Measurements from ENCODE around the gene PREX1. TPM values are rescaled to one million over a fixed set of nuclear protein-coding genes. Genes with fewer than 3 reads are reported as not detected.
"Not testable (repeated sequence)": the region's sequence is repeated elsewhere in the genome, so short reads cannot be mapped to it uniquely, and the experiment has no call there.

The PREX1 gene
- total RNA-seq, 1 donor from 2014 or later, result 33.9 TPM

GRCh38 chr20:48766961-48767960 is 60.5 kb downstream of the PREX1 start:
- intact Hi-C loops (cut with DNase I), result no loop called here
- no peak for DNase-seq (ENCODE audit: low spot score)
- no peak for ATAC-seq

GRCh38 chr20:48766205-48766604 is 61.6 kb downstream of the PREX1 start:
- ATAC-seq (no peak), DNase-seq (ENCODE audit: low spot score) (no peak)
- intact Hi-C loops (cut with DNase I), result no loop called here

GRCh38 chr20:48765359-48765758 is 62.4 kb downstream of the PREX1 start:
- no peak for ATAC-seq
- intact Hi-C loops (cut with DNase I), result no loop called here

GRCh38 chr20:48763216-48763914 is 64.4 kb downstream of the PREX1 start:
- intact Hi-C loops (cut with DNase I), result no loop called here

More at GRCh38 chr20:48765359-48765758, 62.4 kb downstream of the PREX1 start:
- no peak for DNase-seq (ENCODE audit: low spot score)

GRCh38 chr20:48761874-48762273 is 65.9 kb downstream of the PREX1 start:
- no peak for DNase-seq (ENCODE audit: low spot score)
- ATAC-seq, result no peak
- intact Hi-C loops (cut with DNase I), result no loop called here

More at GRCh38 chr20:48763216-48763914, 64.4 kb downstream of the PREX1 start:
- ATAC-seq, result no peak
- no peak for DNase-seq (ENCODE audit: low spot score)

GRCh38 chr20:48761023-48761785 is 66.6 kb downstream of the PREX1 start:
- intact Hi-C loops (cut with DNase I), result no loop called here
- ATAC-seq, result peak; percentile 50

GRCh38 chr20:48760403-48760983 is 67.3 kb downstream of the PREX1 start:
- DNase-seq (ENCODE audit: low spot score) (no peak), ATAC-seq (peak; percentile 40)
- intact Hi-C loops (cut with DNase I), result no loop called here

More at GRCh38 chr20:48761023-48761785, 66.6 kb downstream of the PREX1 start:
- no peak for DNase-seq (ENCODE audit: low spot score)

GRCh38 chr20:48759631-48760245 is 68.1 kb downstream of the PREX1 start:
- intact Hi-C loops (cut with DNase I), result no loop called here
- DNase-seq (ENCODE audit: low spot score), result no peak
- no peak for ATAC-seq

- no peak for ATAC-seq
- DNase-seq (ENCODE audit: low spot score), result no peak
- intact Hi-C loops (cut with DNase I), result no loop called here
Observed at GRCh38 chr20:48758206-48758820, 69.5 kb downstream of the PREX1 start.

- DNase-seq (ENCODE audit: low spot score); intact Hi-C loops (cut with DNase I); ATAC-seq: not testable (repeated sequence)
Observed at GRCh38 chr20:48756774-48757173, 71.0 kb downstream of the PREX1 start.

- no peak for ATAC-seq
- no peak for DNase-seq (ENCODE audit: low spot score)
- intact Hi-C loops (cut with DNase I), result no loop called here
Observed at GRCh38 chr20:48754292-48754691, 73.5 kb downstream of the PREX1 start.

GRCh38 chr20:48752963-48753362 is 74.8 kb downstream of the PREX1 start:
- DNase-seq (ENCODE audit: low spot score) (no peak), ATAC-seq (no peak)
- intact Hi-C loops (cut with DNase I), result no loop called here

- intact Hi-C loops (cut with DNase I), result no loop called here
- no peak for DNase-seq (ENCODE audit: low spot score)
- no peak for ATAC-seq
Observed at GRCh38 chr20:48751871-48752270, 75.9 kb downstream of the PREX1 start.

GRCh38 chr20:48750941-48751635 is 76.7 kb downstream of the PREX1 start:
- DNase-seq (ENCODE audit: low spot score) (no peak), ATAC-seq (peak; percentile 39)
- intact Hi-C loops (cut with DNase I), result no loop called here

GRCh38 chr20:48750376-48750775 is 77.4 kb downstream of the PREX1 start:
- no peak for ATAC-seq
- DNase-seq (ENCODE audit: low spot score), result no peak
- intact Hi-C loops (cut with DNase I), result no loop called here

GRCh38 chr20:48749437-48749836 is 78.4 kb downstream of the PREX1 start:
- DNase-seq (ENCODE audit: low spot score), result no peak
- intact Hi-C loops (cut with DNase I), result no loop called here
- no peak for ATAC-seq

GRCh38 chr20:48748556-48748955 is 79.2 kb downstream of the PREX1 start:
- ATAC-seq (no peak), DNase-seq (ENCODE audit: low spot score) (no peak)
- intact Hi-C loops (cut with DNase I), result no loop called here
